Lower leg skin (tissue), 4 donors: ENCODE data around the gene ERCC3. TPM values are rescaled to one million over a fixed set of nuclear protein-coding genes. Genes with fewer than 3 reads are reported as not detected.
"Not testable (repeated sequence)": the region's sequence is repeated elsewhere in the genome, so short reads cannot be mapped to it uniquely, and the experiment has no call there.

ENCODE experiments used
- DNase-seq, 2 donors: peaks; one replicate each; pipeline ENCODE4 v3.0.0-alpha.2; 2019; ENCODE audit warnings: low spot score in 2 of 2
- H3K4me3 ChIP-seq: fragments of 200-600 bp; sonication (generic); 2 replicates; pipeline ENCODE4 v1.5.1; 2017; ENCODE audit warnings: mild to moderate bottlenecking, low read depth; ENCODE audit not compliant: poor library complexity, severe bottlenecking
- POLR2A ChIP-seq, 2 donors: fragments of 450-650 bp; IDR thresholded peaks; one replicate each; pipeline ENCODE4 v1.6.1; 2016 to 2017; ENCODE audit warnings: antibody characterized with exemption in 2 of 2, mild to moderate bottlenecking in 1 of 2, moderate library complexity in 1 of 2
- WGBS, 2 donors: methylation state at CpG; one replicate each; pipeline ENCODE4 v1.1.5; 2018; 5-methylcytosine and 5-hydroxymethylcytosine counted together
- intact Hi-C: fragments of 100-400 bp; cut with DNase I; formaldehyde crosslinking; loops from one replicate; pipeline ENCODE4 v1.15.0; 2023; ENCODE audit warnings: low total_unique reads
- total RNA-seq, 4 donors: library from RNA; depleted of rRNA; stranded (reverse); fragments of >200 nt; gene quantifications; one replicate each; pipeline ENCODE4 v1.1.0, GENCODE V29; 2016
- TF ChIP-seq, protein P1 (sequence below), 3 donors: fragments of 450-650 bp; IDR thresholded peaks; one replicate each; pipeline ENCODE4 v1.5.1; 2016; ENCODE audit warnings: antibody characterized with exemption in 3 of 3, mild to moderate bottlenecking in 3 of 3, moderate library complexity in 2 of 3

The ERCC3 gene
- total RNA-seq, 4 donors from 2014 or later: 23.7 to 47.5 (median 32.1) TPM

DNA sequence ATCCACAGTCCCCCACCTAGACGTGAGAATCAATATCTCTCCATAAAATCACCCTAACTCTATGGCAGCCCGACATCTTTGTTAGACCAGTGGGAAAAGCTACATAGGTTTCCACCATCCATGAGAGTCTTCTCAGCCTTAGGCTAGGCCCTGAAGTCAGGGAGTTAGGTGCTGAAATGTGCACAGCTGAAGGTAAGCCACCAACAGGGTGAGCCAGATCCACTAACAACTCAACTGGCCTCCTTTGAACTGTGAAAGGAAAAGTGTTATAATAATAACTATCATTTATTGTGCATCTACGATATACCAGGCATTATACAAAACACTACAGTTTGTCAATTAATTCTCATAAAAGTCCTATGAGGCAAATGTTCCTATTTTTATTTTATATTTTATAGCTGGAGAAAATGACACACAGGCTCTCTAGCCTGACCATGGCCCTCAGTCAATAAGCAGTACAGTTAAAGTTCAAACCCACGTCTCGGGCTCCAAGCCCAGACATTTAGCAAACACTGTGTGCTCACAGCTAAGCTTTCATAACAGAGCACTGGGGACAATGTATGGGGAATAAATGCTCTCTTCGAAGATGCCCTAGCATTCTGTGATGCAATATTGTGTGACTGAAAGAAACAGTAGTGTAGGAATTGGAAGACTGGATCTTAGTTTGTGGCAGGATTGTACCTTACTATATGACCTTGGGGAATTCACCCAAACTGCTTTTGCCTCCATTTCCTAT, 62.6 kb downstream of the ERCC3 start:
- WGBS, 2 donors: 85 to 90% methylated on average over 6 of the region's 6 CpGs
- TF ChIP-seq, protein P1, sequence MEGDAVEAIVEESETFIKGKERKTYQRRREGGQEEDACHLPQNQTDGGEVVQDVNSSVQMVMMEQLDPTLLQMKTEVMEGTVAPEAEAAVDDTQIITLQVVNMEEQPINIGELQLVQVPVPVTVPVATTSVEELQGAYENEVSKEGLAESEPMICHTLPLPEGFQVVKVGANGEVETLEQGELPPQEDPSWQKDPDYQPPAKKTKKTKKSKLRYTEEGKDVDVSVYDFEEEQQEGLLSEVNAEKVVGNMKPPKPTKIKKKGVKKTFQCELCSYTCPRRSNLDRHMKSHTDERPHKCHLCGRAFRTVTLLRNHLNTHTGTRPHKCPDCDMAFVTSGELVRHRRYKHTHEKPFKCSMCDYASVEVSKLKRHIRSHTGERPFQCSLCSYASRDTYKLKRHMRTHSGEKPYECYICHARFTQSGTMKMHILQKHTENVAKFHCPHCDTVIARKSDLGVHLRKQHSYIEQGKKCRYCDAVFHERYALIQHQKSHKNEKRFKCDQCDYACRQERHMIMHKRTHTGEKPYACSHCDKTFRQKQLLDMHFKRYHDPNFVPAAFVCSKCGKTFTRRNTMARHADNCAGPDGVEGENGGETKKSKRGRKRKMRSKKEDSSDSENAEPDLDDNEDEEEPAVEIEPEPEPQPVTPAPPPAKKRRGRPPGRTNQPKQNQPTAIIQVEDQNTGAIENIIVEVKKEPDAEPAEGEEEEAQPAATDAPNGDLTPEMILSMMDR (IDR thresholded peaks at IDR 0.05): no peak
- TF ChIP-seq POLR2A (IDR thresholded peaks at IDR 0.05): no peak
- no peak for DNase-seq

DNA sequence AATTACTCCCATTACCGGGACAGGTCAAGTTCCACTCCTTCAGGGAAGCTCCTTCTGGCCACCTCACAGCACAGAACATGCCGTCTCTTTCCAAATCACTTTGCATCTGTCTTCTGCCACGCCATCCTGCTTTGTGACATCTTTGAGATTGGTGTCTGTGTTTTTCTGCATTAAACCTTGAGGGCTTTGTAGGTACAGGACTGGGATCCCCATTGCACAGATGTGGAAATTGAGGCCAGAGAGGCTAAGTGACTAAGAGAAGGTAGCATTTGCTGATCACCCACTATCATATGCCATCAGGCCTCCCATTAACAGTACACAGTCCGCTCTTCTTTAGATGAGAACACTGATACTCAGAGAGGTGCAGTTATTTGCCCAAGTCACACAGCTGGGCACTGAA, 64.4 kb downstream of the ERCC3 start:
- intact Hi-C loops: loop anchor here (10.0 kb wide), 1 partner anchor 885 kb away; no protein-coding TSS in a partner anchor
- WGBS, 2 donors: 90 to 97% methylated on average over 4 of the region's 4 CpGs

More for the DNA sequence above, 62.6 kb downstream of the ERCC3 start:
- H3K4me3 ChIP-seq: no peak overlapping the region
- intact Hi-C loops: no loop called here

DNA sequence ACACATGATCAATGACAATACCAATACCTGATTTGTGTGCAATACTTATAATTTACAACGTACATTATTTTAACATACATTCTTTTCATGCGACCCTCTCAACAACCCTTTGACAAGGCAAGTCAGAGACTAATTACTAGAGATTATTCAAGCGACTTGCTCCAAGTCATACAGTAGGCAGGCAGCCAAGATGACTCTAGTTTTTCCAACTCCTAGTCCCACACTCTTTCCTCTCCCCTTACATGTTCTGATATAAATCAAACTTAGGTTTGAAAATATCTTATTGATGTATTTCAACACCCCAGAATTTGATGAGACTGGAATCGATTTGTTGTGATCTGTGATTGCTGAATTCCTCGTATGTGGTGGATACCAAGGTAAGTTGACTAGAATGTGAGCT, 65.8 kb downstream of the ERCC3 start:
- 42 to 44% methylated on average over 5 of the region's 5 CpGs for WGBS, 2 donors
- no peak for DNase-seq
- no peak overlapping the region for H3K4me3 ChIP-seq
- intact Hi-C loops: loop anchor here (10.0 kb wide), 1 partner anchor 887 kb away; no protein-coding TSS in a partner anchor
- TF ChIP-seq, protein P1 (IDR thresholded peaks at IDR 0.05): no peak
- TF ChIP-seq POLR2A (IDR thresholded peaks at IDR 0.05): no peak

More for the DNA sequence above, 64.4 kb downstream of the ERCC3 start:
- H3K4me3 ChIP-seq: no peak overlapping the region
- TF ChIP-seq POLR2A (IDR thresholded peaks at IDR 0.05): no peak
- TF ChIP-seq, protein P1 (IDR thresholded peaks at IDR 0.05): no peak
- DNase-seq: no peak

DNA sequence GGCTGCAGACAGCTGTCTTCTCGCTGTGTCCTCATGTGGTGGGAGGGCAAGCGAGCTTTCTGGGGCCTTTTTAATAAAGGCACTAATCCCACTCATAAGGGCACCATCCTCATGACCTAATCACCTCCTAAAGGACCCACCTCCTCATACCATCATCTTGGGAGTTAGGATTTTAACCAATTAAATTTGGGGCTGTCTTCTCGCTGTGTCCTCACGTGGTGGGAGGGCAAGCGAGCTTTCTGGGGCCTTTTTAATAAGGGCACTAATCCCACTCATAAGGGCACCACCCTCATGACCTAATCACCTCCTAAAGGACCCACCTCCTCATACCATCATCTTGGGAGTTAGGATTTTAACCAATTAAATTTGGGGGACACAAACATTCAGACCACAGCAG, 66.7 kb downstream of the ERCC3 start:
- 96 to 99% methylated on average over 5 of the region's 5 CpGs for WGBS, 2 donors
- DNase-seq, H3K4me3 ChIP-seq: not testable (repeated sequence)
- intact Hi-C loops: loop anchor here (10.0 kb wide), 1 partner anchor 888 kb away; no protein-coding TSS in a partner anchor

DNA sequence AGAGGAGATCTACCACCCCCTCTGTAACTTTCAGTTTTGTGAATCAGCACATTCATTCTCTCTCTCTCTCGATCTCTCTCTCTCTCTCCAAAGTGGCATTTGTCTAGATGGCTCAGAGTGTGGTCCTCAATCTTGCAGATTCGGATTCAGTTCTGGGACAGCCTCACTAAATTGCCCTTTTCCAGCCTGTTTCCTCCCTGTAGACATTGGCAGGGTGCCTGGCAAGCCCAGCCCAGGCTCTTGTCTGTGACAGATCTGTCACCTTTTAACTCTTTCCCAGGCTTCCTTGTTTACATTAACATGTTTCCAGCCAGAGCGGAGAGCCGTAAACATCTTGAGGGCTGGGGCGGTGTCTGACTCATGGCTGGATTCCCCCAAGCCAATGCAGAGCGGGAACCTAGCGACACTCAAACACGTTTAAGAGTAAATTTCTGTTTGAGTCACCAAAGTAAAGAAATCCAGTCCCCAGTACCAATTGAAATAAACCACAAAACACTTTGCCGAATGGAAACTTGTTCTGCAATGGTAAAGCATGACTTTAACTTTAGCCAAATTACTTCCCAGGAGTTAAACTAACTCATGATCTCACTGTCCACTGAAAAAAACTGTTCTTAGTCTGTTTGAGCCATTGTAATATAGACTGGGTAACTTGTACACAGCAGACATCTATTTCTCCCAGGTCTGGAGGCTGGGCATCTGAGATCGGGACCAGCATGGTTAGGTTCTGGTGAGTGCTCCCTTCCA, 67.3 kb downstream of the ERCC3 start:
- DNase-seq: peak in 1 of 2 donors; percentile 82
- TF ChIP-seq POLR2A (IDR thresholded peaks at IDR 0.05): no peak
- TF ChIP-seq, protein P1 (IDR thresholded peaks at IDR 0.05): no peak
- H3K4me3 ChIP-seq: no peak overlapping the region
- intact Hi-C loops: loop anchor here (10.0 kb wide), 1 partner anchor 888 kb away; no protein-coding TSS in a partner anchor
- 21 to 35% methylated on average over 10 of the region's 10 CpGs for WGBS, 2 donors

DNA sequence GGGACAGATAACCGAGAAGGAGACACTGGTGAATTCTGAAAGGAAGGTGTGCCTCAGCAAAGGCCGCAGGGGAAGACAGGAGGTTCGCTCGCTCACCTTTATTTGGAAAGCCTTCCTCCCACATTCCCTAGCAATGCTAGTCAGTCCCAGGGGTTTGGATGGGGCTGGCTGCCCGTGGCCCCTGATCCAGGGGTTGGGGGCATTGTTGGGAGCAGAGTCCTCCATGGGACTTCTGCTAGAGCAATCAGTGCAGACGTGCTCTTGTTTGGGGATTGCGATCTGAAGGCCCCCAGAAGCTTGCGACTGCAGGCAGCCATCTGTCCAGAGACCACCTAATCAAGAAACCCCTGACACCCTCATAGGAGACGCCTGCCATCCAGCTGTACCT, 67.8 kb downstream of the ERCC3 start:
- TF ChIP-seq POLR2A (IDR thresholded peaks at IDR 0.05): no peak
- no peak overlapping the region for H3K4me3 ChIP-seq
- 49 to 58% methylated on average over 9 of the region's 9 CpGs for WGBS, 2 donors
- intact Hi-C loops: loop anchor here (10.0 kb wide), 1 partner anchor 889 kb away; no protein-coding TSS in a partner anchor
- peak in 1 of 2 donors; percentile 59 for DNase-seq
